Muscle of arm (tissue), 12 donors: ENCODE measurements around the gene PCSK2. TPM values are rescaled to one million over a fixed set of nuclear protein-coding genes. Genes with fewer than 3 reads are reported as not detected.

Experiments
- DNase-seq: peaks from one replicate; pipeline ENCODE4 v3.0.0-alpha.2; 2013
- polyA plus RNA-seq, 12 donors: library from polyadenylated mRNA; unstranded; fragments of 120-200 nt; gene quantifications; one replicate each; pipeline ENCODE4 v1.2.1, GENCODE V29; 2013; ENCODE audit not compliant: insufficient read length in 12 of 12

The PCSK2 gene
- polyA plus RNA-seq, 12 donors = 0.38 to 13.4 (median 0.73) TPM; not detected in 2

DNA sequence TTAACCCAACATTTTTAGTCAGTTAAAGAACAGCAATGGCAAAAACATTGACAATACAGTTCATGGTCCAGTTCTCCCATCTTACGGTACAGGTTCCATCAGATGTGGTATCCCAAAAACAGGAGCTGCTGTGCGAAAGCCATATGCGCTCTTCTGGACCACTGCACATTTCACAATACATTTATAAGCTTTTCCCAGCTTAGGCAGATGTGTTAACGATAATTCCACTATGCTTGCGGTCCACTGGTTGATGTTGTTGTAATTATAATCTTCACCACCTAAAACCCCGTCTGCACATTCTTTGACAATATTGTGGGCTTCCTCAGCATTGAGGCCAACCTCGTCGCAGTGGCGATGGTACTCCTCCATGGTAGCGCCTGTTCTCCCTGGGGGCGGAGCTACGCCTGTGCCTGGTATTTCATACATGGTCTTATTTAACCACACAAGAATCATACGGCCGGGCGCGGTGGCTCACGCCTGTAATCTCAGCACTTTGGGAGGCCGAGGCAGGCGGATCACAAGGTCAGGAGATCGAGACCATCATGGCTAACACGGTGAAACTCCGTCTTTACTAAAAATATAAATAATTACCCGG lies 252.3 kb downstream of the PCSK2 start:
- DNase-seq = no peak

DNA sequence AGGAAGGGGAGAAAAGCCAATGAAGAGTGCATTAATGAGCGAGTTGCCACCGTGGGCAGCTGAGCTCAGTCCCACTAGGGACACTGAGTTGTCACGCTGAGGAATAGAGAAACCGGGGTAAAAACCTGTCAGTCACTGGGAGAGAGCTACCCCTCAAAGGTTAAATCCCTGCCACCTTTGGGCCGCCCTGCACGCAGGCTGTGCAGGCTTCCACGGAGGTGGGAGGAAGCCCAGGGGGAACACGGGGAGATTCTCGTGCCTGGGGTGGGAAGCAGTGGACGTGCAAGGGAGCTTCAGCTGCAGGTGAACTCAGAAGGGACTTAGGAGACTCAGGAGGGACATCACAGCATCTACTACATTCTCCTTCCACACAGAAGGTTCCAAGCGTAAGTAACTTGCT lies 253.9 kb downstream of the PCSK2 start:
- no peak for DNase-seq

DNA sequence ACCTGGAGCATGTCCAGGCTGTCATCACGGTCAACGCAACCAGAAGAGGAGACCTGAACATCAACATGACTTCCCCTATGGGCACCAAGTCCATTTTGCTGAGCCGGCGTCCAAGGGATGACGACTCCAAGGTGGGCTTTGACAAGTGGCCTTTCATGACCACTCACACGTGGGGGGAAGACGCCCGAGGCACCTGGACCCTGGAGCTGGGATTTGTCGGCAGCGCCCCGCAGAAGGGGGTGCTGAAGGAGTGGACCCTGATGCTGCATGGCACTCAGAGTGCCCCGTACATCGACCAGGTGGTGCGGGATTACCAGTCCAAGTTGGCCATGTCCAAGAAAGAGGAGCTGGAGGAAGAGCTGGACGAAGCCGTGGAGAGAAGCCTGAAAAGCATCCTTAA lies 254.8 kb downstream of the PCSK2 start:
- DNase-seq = no peak

GRCh38 chr20:17482536-17482935 lies 255.7 kb downstream of the PCSK2 start:
- DNase-seq = no peak

- no peak for DNase-seq
Observed at GRCh38 chr20:17485017-17485416, 258.2 kb downstream of the PCSK2 start.

GRCh38 chr20:17488916-17489600 lies 262.2 kb downstream of the PCSK2 start:
- no peak for DNase-seq

- DNase-seq = no peak
Observed at GRCh38 chr20:17490501-17490900, 263.7 kb downstream of the PCSK2 start.

DNA sequence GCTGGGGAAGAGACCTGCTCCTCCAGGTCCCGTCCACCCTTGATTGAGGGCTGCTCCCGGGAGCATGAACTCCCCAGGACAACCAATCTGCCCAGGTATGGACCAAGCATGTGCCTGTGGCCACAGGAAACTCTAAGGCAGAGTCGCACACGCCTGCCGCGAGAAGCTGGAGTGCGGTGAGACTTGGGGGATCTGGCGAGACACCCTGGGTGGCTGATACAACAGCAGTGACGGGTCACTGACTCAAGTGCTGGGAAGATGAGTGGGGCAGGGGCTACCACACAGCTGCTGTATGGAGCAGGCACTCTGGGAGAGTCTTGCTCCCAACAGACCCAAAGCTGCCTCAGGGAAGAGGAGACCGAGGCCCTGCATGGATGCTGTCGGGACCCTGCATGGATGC lies 264.2 kb downstream of the PCSK2 start:
- no peak for DNase-seq

GRCh38 chr20:17491488-17491887 lies 264.6 kb downstream of the PCSK2 start:
- DNase-seq = no peak

GRCh38 chr20:17493173-17493572 lies 266.3 kb downstream of the PCSK2 start:
- DNase-seq = no peak

- DNase-seq = no peak
Observed at GRCh38 chr20:17494201-17494600, 267.4 kb downstream of the PCSK2 start.

GRCh38 chr20:17495826-17496225 lies 269.0 kb downstream of the PCSK2 start:
- DNase-seq = no peak

DNA sequence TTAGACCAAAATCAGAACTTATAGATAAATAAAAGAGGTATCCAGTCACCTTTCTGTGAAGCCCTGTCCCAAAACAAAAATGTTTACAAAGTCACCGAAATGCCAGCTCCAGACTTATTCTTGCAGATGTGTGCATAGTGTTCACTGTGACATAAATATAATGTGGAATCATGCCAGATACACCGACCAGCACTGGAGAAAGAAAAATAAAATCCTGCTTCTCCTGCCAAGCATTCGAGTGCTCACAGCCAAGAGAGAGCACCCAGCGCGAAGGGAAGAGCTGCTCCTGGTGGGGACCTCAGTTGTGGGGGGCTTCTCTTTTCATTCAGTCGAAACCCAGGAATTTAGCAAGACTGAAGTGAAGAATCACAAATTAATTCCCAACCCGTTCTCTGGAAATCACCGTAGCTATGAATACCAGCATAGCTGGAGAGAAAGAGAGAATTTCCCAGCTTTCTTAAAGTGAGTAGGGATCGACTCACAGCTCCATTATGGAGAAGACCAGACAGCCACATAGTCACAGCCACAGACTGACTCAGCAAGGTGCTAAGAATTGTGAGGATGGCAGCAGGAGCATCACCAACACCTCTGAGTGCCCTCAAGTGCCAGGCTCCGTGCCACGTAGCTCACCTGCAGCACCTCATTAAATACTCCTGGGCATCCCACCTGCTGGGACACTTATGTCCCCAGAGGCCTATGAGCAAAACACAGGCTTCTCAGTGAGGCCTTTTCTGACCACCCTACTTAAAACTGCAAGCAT lies 271.2 kb downstream of the PCSK2 start:
- DNase-seq = no peak

GRCh38 chr20:17498641-17499040 lies 271.8 kb downstream of the PCSK2 start:
- no peak for DNase-seq

DNA sequence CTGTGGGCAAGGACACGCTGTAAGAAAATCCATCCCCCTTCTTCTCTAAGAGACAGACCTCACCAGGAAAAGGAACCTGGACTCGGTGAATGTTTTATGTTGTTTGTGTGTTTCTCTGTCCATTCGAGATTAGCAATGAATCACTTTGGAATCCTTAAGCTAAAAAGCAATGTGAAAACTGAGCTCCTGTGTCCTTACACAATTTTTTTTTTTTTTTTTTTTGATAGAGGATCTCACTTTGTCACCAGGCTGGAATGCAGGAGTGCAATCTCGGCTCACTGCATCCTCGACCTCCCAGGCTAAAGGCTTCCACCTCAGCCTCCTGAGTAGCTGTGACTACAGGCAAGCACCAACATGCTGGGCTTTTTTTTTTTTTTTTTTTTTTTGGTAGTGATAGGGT lies 272.2 kb downstream of the PCSK2 start:
- no peak for DNase-seq

- no peak for DNase-seq
Observed at GRCh38 chr20:17500271-17500670, 273.4 kb downstream of the PCSK2 start.

- DNase-seq = no peak
Observed at GRCh38 chr20:17500826-17501225, 274.0 kb downstream of the PCSK2 start.

- no peak for DNase-seq
Observed at GRCh38 chr20:17501701-17502100, 274.9 kb downstream of the PCSK2 start.

DNA sequence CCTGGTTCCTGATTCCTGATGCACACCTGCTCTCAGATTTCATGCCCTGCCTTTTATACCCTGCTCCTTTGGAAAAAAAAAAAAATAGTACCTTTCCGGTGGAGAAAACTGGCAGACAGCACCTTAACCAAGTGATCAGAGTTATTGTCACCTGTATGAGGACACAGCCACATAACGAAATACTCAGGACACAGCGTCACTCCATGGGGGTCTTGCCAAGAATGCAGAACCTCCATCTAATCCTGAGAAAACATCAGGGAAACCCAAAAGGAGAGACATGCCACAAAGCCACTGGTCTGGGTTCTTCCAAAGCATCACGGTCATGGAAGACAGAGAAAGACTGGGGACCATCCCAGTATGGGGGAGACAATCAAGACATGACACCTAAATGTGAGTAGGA lies 275.3 kb downstream of the PCSK2 start:
- DNase-seq = no peak

DNA sequence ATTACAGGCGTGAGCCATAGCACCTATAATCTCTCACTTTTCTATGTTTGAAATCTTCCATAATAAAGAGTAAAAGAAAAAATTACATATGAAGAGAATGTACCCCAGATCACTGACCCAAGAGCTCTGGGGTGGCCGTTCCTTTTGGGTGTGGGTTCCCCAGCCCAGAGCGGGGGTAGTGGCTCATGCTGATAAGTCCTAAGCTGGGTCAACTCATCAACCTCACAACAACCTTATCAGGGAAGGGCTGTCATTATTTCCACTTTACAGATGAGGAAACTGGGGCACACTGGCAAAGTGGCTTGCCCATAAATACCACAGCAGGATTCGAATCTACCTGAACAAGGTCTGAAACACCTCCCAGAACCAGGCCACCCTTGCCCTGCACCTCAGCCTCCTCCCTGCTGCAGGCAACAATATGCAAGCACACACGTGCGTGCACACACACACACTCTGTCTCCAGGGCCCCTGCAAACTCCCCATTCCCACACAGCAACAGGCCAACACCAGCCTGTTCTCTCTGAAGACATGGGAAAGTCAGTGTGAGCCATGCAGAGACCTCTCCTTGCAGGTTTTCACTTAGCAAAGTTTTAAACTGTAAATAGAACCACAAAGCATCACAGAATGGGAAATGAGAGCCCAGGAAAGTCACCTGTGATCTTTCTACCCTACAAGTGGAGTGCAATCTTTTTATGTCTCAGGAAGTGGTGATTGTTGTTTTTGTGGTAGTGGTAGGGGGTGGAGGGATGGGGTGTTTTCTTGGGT lies 276.6 kb downstream of the PCSK2 start:
- DNase-seq = no peak

DNA sequence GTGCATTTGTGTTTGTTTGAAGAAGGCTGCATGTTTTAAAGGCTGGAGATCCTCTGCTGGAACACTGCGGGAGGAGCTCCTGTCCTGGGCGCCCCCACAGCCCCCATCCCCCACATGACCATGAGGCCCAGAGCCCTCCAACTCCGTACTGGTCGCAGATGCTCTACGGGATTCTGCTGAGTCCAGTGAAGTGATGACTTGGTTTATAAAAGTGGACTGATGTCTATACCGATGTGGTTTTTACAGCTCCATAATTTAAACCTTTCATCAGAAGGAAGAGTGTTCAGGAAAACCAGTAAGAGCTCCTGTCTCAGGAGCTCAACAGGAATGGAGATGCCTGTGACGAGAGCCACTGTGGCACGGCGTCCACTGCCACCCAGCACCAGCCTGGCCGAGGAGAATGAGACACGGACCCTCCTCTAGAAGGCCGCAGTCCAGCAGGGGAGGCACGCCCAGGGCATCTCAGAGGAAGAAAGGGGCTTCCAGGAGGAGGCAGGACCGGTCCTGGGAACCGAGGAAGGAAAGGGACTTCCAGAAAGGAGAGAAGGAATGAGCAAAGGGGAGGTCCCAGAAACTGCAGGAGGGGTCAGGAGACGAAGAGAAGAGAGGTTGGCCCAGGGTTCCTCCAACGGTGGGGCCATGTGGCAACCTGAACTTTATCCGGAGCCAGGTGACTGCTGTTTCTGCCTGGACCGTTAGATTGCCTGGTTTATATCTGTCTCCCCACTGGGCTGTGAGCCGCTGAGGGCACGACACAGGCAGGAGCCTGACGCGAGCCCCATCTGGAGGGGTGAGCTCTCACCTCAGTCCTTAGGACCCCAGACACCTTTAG lies 277.4 kb downstream of the PCSK2 start:
- DNase-seq = peak; percentile 14
